Activated CD4-positive, alpha-beta memory T cell treated with anti-CD3 and anti-CD28 coated beads for 36 hours (primary cell): Measurements from ENCODE around the gene ZPBP2. TPM values are rescaled to one million over a fixed set of nuclear protein-coding genes. Genes with fewer than 3 reads are reported as not detected.
"Not testable (repeated sequence)": the region's sequence is repeated elsewhere in the genome, so short reads cannot be mapped to it uniquely, and the experiment has no call there.

Source experiments
- CTCF ChIA-PET: fragments of 350-600 bp; sonication (Branson Sonifier 250); formaldehyde crosslinking; loops from one replicate; lab custom pipeline; 2021; ENCODE audit warnings: antibody characterized with exemption, inconsistent platforms; lab: Charles Lee
- POLR2A ChIA-PET: fragments of 350-600 bp; sonication (Branson Sonifier 250); formaldehyde crosslinking; loops from one replicate; lab custom pipeline; 2021; ENCODE audit warnings: antibody characterized with exemption; lab: Charles Lee
- DNase-seq: peaks from one replicate; pipeline ENCODE4 v3.0.0-alpha.2; 2020
- H3K27ac Mint-ChIP-seq: one replicate; pipeline ENCODE4 v1.8.0; 2021; ENCODE audit warnings: mixed read lengths
- H3K27me3 Mint-ChIP-seq: one replicate; pipeline ENCODE4 v1.8.0; 2021; ENCODE audit warnings: mixed read lengths
- H3K36me3 Mint-ChIP-seq: one replicate; pipeline ENCODE4 v1.8.0; 2021; ENCODE audit warnings: mixed read lengths
- H3K4me1 Mint-ChIP-seq: one replicate; pipeline ENCODE4 v1.8.0; 2021; ENCODE audit warnings: low read depth, mixed read lengths
- H3K4me3 Mint-ChIP-seq: one replicate; pipeline ENCODE4 v1.8.0; 2021; ENCODE audit warnings: mild to moderate bottlenecking, mixed read lengths
- H3K9me3 Mint-ChIP-seq: one replicate; pipeline ENCODE4 v1.8.0; 2021; ENCODE audit warnings: mixed read lengths
- intact Hi-C: fragments of 100-400 bp; cut with micrococcal nuclease; formaldehyde crosslinking; loops from one replicate; pipeline ENCODE4 v1.15.1; 2023
- total RNA-seq, 2 experiments: library from RNA; stranded (reverse); gene quantifications; one replicate each; pipeline ENCODE4 v1.2.3, GENCODE V29; 2021

Gene ZPBP2
- total RNA-seq, 2 experiments from 2014 or later: 0.61 to 1.0 TPM

DNA sequence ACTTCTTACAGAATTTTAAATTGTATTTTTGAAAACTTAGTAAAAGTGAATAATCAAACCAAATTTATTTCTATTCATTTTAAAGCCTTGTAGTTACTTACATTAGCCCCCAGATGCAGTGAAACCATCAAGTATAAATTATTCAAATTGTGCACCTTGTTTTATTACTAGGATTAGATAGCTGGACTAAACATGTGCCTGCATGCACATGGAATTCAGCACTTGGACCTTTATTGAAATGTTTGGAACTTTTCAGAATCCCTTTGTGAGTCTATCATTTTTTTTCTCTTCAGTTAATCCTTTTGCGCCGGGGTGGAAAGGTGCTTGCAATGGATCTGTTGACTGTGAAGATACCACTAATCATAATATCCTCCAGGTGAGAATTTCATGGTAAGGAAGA, 4.7 kb downstream of the ZPBP2 start:
- Mint-ChIP-seq H3K4me3 (no peak overlapping the region), H3K9me3 (no peaks in the 10 kb centered on the region), H3K27ac (peak overlapping the region; percentile 49), H3K4me1 (peaks cover 16% of the 10 kb centered on the region), H3K27me3 (no peaks in the 10 kb centered on the region), H3K36me3 (no peaks in the 10 kb centered on the region)
- DNase-seq: no peak
- ChIA-PET POLR2A (no interaction called here), CTCF (interaction anchor here (0.6 to 3.1 kb wide), 19 partner anchors 10 to 251 kb away, joined by 3 to 41 read pairs (median 4); partner anchors contain the start of gene PSMD3)
- intact Hi-C loops: loop anchor here (1.0 kb wide), 1 partner anchor 108 kb away; the partner anchor contains the start of gene PSMD3

DNA sequence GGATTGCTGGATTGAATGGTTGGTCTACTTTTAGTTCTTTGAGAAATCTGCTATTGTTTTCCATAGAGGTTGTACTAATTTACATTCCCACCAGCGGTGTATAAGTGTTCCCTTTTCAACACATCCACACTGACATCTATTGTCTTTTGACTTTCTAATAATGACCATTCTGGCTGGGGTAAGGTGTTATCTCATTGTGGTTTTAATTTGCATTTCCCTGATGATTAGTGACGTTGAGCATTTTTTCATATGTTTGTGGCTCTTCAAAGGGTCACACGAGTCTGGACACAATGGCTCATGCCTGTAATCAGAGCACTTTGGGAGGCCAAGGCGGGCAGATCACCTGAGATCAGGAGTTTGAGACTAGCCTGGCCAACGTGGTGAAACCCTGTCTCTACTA, 18.1 kb downstream of the ZPBP2 start:
- H3K4me3 Mint-ChIP-seq, H3K36me3 Mint-ChIP-seq, H3K4me1 Mint-ChIP-seq, H3K9me3 Mint-ChIP-seq, POLR2A ChIA-PET, H3K27me3 Mint-ChIP-seq, DNase-seq, H3K27ac Mint-ChIP-seq, CTCF ChIA-PET, intact Hi-C loops: not testable (repeated sequence)

DNA sequence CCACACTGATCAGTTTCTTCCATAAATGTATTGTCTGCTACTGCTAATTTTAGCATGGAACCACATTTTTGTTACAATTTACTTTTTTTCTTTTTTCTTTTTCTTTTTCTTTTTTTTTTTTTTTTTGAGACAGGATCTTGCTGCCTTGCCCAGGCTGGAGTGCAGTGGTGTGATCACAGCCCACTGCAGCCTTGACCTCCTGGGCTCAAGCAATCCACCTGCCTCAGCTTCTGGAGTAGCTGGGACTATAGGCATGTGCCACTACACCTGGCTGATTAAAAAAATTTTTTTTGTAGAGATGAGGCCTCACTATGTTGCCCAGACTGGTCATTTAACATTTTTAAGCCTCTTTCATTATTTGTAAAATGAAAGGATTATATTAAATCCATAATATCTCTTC, 19.1 kb downstream of the ZPBP2 start:
- DNase-seq: no peak
- no peaks in the 10 kb centered on the region for H3K4me1 Mint-ChIP-seq
- no peaks in the 10 kb centered on the region for H3K36me3 Mint-ChIP-seq
- intact Hi-C loops: no loop called here
- no peak overlapping the region for H3K27ac Mint-ChIP-seq
- H3K27me3 Mint-ChIP-seq: peaks cover 3% of the 10 kb centered on the region
- POLR2A ChIA-PET: no interaction called here
- CTCF ChIA-PET: interaction anchor here (0.7 kb wide), 1 partner anchor 222 kb away, joined by 4 read pairs; the partner anchor contains the start of gene TCAP
- H3K9me3 Mint-ChIP-seq: no peaks in the 10 kb centered on the region
- H3K4me3 Mint-ChIP-seq: no peak overlapping the region

DNA sequence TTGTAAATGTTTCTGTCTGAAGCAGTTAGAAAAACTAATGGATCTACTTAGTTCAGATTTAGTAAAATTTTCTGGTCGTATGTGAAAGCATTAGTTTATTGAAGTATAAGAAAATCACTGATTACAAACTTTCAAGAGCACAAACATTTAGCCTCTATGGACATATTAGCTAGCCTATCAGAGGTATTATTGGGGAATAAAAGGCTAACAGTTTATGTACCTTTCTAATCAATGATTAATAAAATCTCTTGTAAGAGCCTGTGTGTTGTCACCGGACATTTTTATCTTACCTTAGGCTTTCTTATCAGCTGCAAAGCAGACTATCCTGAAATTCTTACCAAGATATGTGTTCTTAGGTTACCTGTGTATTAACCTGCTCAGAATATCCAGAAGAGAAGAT, 21.2 kb downstream of the ZPBP2 start:
- no peak overlapping the region for H3K4me3 Mint-ChIP-seq
- H3K4me1 Mint-ChIP-seq: no peaks in the 10 kb centered on the region
- intact Hi-C loops: no loop called here
- DNase-seq: no peak
- H3K27me3 Mint-ChIP-seq: peaks cover 3% of the 10 kb centered on the region
- H3K27ac Mint-ChIP-seq: no peak overlapping the region
- no peaks in the 10 kb centered on the region for H3K36me3 Mint-ChIP-seq
- CTCF ChIA-PET: interaction anchor here (0.7 to 1.7 kb wide), 3 partner anchors 16 to 72 kb away, joined by 3 to 8 read pairs (median 4); no protein-coding TSS in a partner anchor
- H3K9me3 Mint-ChIP-seq: no peaks in the 10 kb centered on the region
- POLR2A ChIA-PET: no interaction called here

DNA sequence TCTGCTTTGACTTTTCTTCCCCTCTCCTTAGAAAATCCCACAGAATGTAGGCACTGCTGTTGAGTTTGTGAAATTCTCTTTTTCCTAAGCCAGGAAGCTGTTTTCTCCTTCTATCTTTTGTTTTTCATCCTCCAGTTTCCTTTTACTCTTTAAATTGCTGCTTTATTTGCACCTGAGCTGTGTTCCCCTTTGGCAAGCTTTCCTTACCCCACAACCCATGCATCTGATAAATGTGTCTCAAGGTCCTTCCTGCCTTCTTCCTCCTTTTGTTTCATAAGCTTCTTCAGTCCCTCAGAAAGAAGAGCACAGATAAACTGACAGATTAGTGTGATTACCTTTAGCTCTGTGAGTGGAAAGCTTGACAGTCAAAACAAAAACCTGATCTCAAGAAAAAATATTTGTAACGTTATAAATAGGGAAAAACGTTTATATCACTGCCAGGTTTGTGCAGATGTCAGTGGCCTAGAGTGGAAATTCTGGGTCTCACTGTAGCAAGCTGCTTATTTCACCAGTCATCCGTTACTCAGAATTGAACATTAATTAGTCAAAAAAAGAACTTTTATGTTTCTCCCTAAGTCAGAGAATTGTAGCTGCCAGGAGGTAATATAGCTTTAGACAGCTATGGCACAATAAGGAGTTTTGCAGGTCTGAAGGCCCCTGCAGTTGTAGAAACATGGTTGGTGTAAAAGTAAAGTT, 26.8 kb downstream of the ZPBP2 start:
- H3K27me3 Mint-ChIP-seq: peaks cover 2% of the 10 kb centered on the region

DNA sequence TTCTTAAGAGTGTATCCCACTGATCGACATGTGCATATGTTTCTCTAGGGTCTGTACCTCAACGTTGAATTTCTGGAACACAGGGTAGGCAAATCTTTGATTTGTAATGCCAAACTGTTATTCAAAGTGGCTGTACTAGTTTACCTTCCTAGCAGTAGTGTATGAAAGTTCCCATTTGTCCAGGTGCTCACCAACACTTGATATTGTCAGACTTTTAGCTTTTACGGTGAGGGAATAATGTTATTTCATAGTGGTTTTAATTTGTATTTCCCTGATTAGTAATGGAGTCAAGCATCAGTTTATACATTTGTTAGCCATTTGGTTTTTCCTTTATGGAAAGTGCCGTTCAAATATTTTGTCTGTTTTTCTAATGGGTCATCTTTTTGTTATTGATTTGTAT, 30.1 kb downstream of the ZPBP2 start:
- no peaks in the 10 kb centered on the region for H3K27me3 Mint-ChIP-seq
- H3K4me1 Mint-ChIP-seq: peaks cover 13% of the 10 kb centered on the region
- no peak overlapping the region for H3K27ac Mint-ChIP-seq
- intact Hi-C loops: no loop called here
- H3K36me3 Mint-ChIP-seq: no peaks in the 10 kb centered on the region
- CTCF ChIA-PET: interaction anchor here (0.6 kb wide), 1 partner anchor 14 kb away, joined by 3 read pairs; no protein-coding TSS in a partner anchor
- no peak overlapping the region for H3K4me3 Mint-ChIP-seq
- H3K9me3 Mint-ChIP-seq: no peaks in the 10 kb centered on the region
- DNase-seq: no peak
- POLR2A ChIA-PET: no interaction called here

More for the DNA sequence above, 26.8 kb downstream of the ZPBP2 start:
- H3K27ac Mint-ChIP-seq: peak overlapping the region; percentile 83
- peaks cover 10% of the 10 kb centered on the region for H3K4me1 Mint-ChIP-seq
- H3K4me3 Mint-ChIP-seq: no peak overlapping the region
- no peaks in the 10 kb centered on the region for H3K9me3 Mint-ChIP-seq
- no peaks in the 10 kb centered on the region for H3K36me3 Mint-ChIP-seq
- ChIA-PET CTCF (interaction anchor here (0.8 to 1.2 kb wide), 6 partner anchors 10 to 218 kb away, joined by 3 to 5 read pairs (median 4); partner anchors contain the start of gene PSMD3), POLR2A (interaction anchor here (0.5 to 1.3 kb wide), 5 partner anchors 20 to 667 kb away, joined by 3 to 4 read pairs (median 3); no protein-coding TSS in a partner anchor)
- intact Hi-C loops: no loop called here
- no peak for DNase-seq

DNA sequence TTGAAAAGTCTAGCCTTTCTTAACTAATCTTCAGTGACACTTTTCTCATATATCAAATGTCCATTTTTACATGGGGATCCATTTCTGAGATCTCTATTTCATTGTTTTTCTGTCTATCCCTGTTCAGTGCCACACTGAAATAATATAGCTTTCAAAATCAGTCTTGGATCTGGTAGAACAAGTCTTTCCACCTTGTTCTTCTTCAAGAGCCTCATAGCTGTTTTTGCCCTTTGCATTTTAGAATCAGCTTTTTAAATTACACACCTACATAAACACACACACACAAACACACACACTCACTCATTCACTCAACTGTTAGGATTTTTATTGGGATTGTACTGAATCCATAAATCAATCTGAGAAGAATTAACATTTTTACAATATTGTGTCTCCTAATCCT, 31.2 kb downstream of the ZPBP2 start:
- intact Hi-C loops: no loop called here
- no peaks in the 10 kb centered on the region for H3K36me3 Mint-ChIP-seq
- POLR2A ChIA-PET: no interaction called here
- H3K27me3 Mint-ChIP-seq: no peaks in the 10 kb centered on the region
- peaks cover 22% of the 10 kb centered on the region for H3K4me1 Mint-ChIP-seq
- CTCF ChIA-PET: interaction anchor here (0.7 to 1.1 kb wide), 2 partner anchors 245 to 250 kb away, joined by 3 read pairs; no protein-coding TSS in a partner anchor
- no peak for DNase-seq
- no peak overlapping the region for H3K4me3 Mint-ChIP-seq
- no peaks in the 10 kb centered on the region for H3K9me3 Mint-ChIP-seq
- H3K27ac Mint-ChIP-seq: no peak overlapping the region

DNA sequence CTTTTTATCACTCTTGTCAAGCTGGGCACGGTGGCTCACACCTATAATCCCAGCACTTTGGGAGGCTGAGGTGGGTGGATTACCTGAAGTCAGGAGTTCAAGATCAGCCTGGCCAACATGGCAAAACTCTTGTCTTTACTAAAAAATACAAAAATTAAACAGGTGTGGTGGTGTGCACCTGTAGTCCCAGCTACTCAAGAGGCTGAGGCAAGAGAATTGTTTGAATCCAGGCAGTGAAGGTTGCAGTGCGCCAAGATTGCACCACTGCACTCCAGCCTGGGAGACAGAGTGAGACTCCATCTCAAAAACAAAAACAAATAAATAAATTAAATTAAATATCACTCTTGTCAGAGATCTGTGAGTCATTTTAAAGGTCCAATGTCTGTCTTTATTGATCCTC, 34.0 kb downstream of the ZPBP2 start:
- intact Hi-C loops, H3K27me3 Mint-ChIP-seq, POLR2A ChIA-PET, H3K4me3 Mint-ChIP-seq, H3K9me3 Mint-ChIP-seq, DNase-seq, H3K27ac Mint-ChIP-seq: not testable (repeated sequence)
- Mint-ChIP-seq H3K4me1 (peaks cover 18% of the 10 kb centered on the region), H3K36me3 (peaks cover 12% of the 10 kb centered on the region)
- CTCF ChIA-PET: interaction anchor here (1.2 kb wide), 1 partner anchor 79 kb away, joined by 3 read pairs; the partner anchor contains the start of gene PSMD3

DNA sequence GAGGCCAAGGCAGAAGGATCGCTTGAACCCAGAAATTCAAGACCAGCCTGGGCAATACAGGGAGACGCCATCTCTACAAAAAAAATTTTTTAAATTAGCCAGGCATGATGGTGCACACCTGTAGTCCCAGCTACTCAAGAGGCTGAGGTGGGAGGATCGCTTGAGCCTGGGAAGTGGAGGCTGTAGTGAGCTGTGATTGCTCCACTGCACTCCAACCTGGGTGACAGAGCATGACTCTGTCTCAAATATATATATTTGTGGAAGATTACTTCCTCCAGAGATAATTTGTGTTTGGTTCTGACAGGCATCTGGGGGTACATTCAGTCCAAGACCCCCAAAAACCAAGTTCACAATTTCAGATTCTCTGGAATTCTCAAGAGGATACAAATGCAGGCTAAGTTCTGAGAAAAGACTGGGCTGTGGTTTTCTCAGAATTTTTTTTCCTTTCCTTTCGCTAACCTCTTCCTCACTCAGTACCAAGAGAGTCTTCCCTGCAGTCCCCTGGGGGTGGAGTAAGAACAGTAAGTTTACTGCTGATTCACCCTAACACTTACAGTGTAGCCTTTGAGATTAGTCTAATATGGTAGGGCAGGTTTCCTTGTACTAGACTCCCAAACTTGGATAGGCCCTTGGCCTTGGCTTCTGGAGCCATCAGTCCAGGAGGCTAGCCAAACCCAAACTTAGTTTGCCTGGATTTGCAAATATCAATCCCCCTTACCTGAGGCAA, 35.3 kb downstream of the ZPBP2 start:
- no peaks in the 10 kb centered on the region for H3K9me3 Mint-ChIP-seq
- H3K27ac Mint-ChIP-seq: peak overlapping the region; percentile 54
- CTCF ChIA-PET: interaction anchor here (1.2 kb wide), 1 partner anchor 77 kb away, joined by 3 read pairs; the partner anchor contains the start of gene PSMD3
- no peak for DNase-seq
- peaks cover 15% of the 10 kb centered on the region for H3K36me3 Mint-ChIP-seq
- peaks cover 18% of the 10 kb centered on the region for H3K4me1 Mint-ChIP-seq
- POLR2A ChIA-PET: no interaction called here
- H3K27me3 Mint-ChIP-seq: no peaks in the 10 kb centered on the region
- intact Hi-C loops: no loop called here
- H3K4me3 Mint-ChIP-seq: no peak overlapping the region

DNA sequence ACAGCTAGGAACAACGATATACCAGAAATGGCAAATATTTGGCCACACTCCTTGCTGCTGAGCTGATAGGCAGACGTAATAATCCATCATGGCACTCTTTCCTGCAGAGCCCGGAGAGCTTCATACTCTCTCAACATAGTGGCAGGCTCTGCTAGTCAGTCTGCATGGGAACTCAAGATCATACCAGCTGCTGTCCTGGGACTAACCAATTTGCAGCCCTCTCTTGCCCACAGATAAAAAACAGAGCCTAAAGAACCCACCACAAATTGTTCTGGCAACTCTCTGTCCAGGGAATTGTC, 36.9 kb downstream of the ZPBP2 start:
- Mint-ChIP-seq H3K36me3 (peaks cover 23% of the 10 kb centered on the region), H3K27ac (no peak overlapping the region), H3K9me3 (no peaks in the 10 kb centered on the region), H3K4me3 (no peak overlapping the region), H3K4me1 (peaks cover 18% of the 10 kb centered on the region), H3K27me3 (no peaks in the 10 kb centered on the region)
- ChIA-PET CTCF (interaction anchor here (1.1 to 1.3 kb wide), 2 partner anchors 10 to 32 kb away, joined by 3 read pairs; no protein-coding TSS in a partner anchor), POLR2A (no interaction called here)
- DNase-seq: no peak
- intact Hi-C loops: no loop called here

DNA sequence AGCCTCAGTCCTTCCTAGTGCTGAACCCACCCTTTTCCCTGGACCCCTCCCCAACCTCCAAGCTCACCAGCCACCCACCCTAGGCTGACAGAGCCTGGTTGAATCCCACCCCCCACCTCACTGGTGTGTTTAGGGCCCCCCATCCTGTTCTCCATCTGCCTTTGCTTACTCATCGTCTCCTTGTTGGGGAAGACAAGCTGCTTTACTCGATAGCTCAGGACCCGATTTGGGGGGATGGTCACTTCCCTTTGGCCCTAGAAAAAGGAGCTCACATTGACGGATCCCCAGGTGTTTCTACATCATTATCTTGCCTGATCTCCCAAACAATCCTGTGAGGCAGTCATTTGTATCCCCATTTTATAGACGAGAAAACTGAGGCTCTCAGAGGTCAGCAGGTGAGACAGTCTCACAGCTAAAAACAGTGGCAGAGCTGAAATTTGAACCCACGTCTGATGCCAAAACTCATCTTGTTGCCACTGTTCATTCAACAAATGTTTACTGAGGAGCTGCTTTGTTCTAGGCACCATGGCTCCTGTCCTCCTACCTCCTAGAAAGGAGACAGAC, 40.9 kb downstream of the ZPBP2 start:
- peaks cover 7% of the 10 kb centered on the region for H3K4me1 Mint-ChIP-seq
- no peak overlapping the region for H3K27ac Mint-ChIP-seq
- no peak for DNase-seq
- CTCF ChIA-PET: no interaction called here
- POLR2A ChIA-PET: interaction anchor here (0.8 to 1.0 kb wide), 2 partner anchors 13 to 15 kb away, joined by 3 read pairs; no protein-coding TSS in a partner anchor
- no peaks in the 10 kb centered on the region for H3K27me3 Mint-ChIP-seq
- H3K9me3 Mint-ChIP-seq: no peaks in the 10 kb centered on the region
- intact Hi-C loops: no loop called here
- peaks cover 36% of the 10 kb centered on the region for H3K36me3 Mint-ChIP-seq
- H3K4me3 Mint-ChIP-seq: no peak overlapping the region

DNA sequence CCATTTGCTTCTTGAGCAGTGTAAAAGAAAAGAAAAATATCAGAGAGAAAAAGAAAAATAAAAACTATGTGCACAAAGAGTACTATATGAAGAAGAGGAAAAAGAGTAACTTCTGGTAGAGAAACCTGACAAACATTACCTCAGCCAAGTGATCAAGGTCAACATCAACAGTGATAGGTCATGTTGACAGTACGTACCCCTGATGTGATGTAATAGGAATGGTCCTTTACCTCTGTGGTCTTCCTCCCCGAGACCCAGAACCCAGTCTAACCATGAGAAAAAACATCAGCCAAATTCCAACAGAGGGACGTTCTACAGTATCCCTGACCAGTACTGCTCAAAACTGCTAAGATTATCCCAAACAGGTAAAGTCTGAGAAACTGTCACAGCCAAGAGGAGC, 46.0 kb downstream of the ZPBP2 start:
- H3K27ac Mint-ChIP-seq: no peak overlapping the region

More for the DNA sequence above, 46.0 kb downstream of the ZPBP2 start:
- DNase-seq: no peak
- POLR2A ChIA-PET: no interaction called here
- CTCF ChIA-PET: no interaction called here
- Mint-ChIP-seq H3K36me3 (peaks cover 26% of the 10 kb centered on the region), H3K4me1 (peaks cover 19% of the 10 kb centered on the region), H3K9me3 (no peaks in the 10 kb centered on the region), H3K4me3 (no peak overlapping the region), H3K27me3 (no peaks in the 10 kb centered on the region)
- intact Hi-C loops: no loop called here
